ENCODE results near the gene JAKMIP2.
"Not testable (repeated sequence)": the region's sequence is repeated elsewhere in the genome, so short reads cannot be mapped to it uniquely, and the experiment has no call there.

JAKMIP2 gene

GRCh38 chr5:147563466-147564123 lies 218.9 kb downstream of the JAKMIP2 start:
- Mint-ChIP-seq H3K9me3 (no peaks in the 10 kb centered on the region), H3K4me3 (no peak overlapping the region), H3K4me1 (ENCODE audit: low read depth) (no peaks in the 10 kb centered on the region), H3K36me3 (ENCODE audit: low read depth) (no peaks in the 10 kb centered on the region), H3K27me3 (peaks cover 3% of the 10 kb centered on the region), H3K27ac (no peak overlapping the region)
- intact Hi-C loops (cut with micrococcal nuclease) = no loop called here

- Mint-ChIP-seq H3K36me3 (ENCODE audit: low read depth) (no peaks in the 10 kb centered on the region), H3K27ac (no peak overlapping the region), H3K27me3 (peaks cover 5% of the 10 kb centered on the region), H3K4me1 (ENCODE audit: low read depth) (no peaks in the 10 kb centered on the region), H3K9me3 (no peaks in the 10 kb centered on the region), H3K4me3 (no peak overlapping the region)
- intact Hi-C loops (cut with micrococcal nuclease) = no loop called here
Observed at GRCh38 chr5:147561435-147561834, 221.1 kb downstream of the JAKMIP2 start.

- no peaks in the 10 kb centered on the region for H3K4me1 Mint-ChIP-seq (ENCODE audit: low read depth)
- H3K9me3 Mint-ChIP-seq = no peaks in the 10 kb centered on the region
- no peaks in the 10 kb centered on the region for H3K36me3 Mint-ChIP-seq (ENCODE audit: low read depth)
- H3K27me3 Mint-ChIP-seq = peaks cover 5% of the 10 kb centered on the region
- no peak overlapping the region for H3K4me3 Mint-ChIP-seq
- H3K27ac Mint-ChIP-seq = no peak overlapping the region
- intact Hi-C loops (cut with micrococcal nuclease) = no loop called here
Observed at GRCh38 chr5:147560718-147561331, 221.7 kb downstream of the JAKMIP2 start.

GRCh38 chr5:147559749-147560148 lies 222.8 kb downstream of the JAKMIP2 start:
- peaks cover 5% of the 10 kb centered on the region for H3K27me3 Mint-ChIP-seq
- intact Hi-C loops (cut with micrococcal nuclease) = loop anchor here (1.0 kb wide), 1 partner anchor 95 kb away; no protein-coding TSS in a partner anchor
- H3K36me3 Mint-ChIP-seq (ENCODE audit: low read depth) = no peaks in the 10 kb centered on the region
- no peak overlapping the region for H3K4me3 Mint-ChIP-seq
- H3K4me1 Mint-ChIP-seq (ENCODE audit: low read depth) = no peaks in the 10 kb centered on the region
- H3K27ac Mint-ChIP-seq = no peak overlapping the region
- H3K9me3 Mint-ChIP-seq = no peaks in the 10 kb centered on the region

GRCh38 chr5:147558826-147559225 lies 223.7 kb downstream of the JAKMIP2 start:
- Mint-ChIP-seq H3K4me3 (no peak overlapping the region), H3K4me1 (ENCODE audit: low read depth) (no peaks in the 10 kb centered on the region), H3K27ac (no peak overlapping the region), H3K27me3 (peaks cover 5% of the 10 kb centered on the region), H3K9me3 (no peaks in the 10 kb centered on the region), H3K36me3 (ENCODE audit: low read depth) (no peaks in the 10 kb centered on the region)
- intact Hi-C loops (cut with micrococcal nuclease) = loop anchor here (1.0 kb wide), 1 partner anchor 95 kb away; no protein-coding TSS in a partner anchor

- no peak overlapping the region for H3K27ac Mint-ChIP-seq
- H3K36me3 Mint-ChIP-seq (ENCODE audit: low read depth) = no peaks in the 10 kb centered on the region
- peaks cover 5% of the 10 kb centered on the region for H3K27me3 Mint-ChIP-seq
- H3K9me3 Mint-ChIP-seq = no peaks in the 10 kb centered on the region
- intact Hi-C loops (cut with micrococcal nuclease) = no loop called here
- no peaks in the 10 kb centered on the region for H3K4me1 Mint-ChIP-seq (ENCODE audit: low read depth)
- no peak overlapping the region for H3K4me3 Mint-ChIP-seq
Observed at GRCh38 chr5:147557876-147558745, 224.4 kb downstream of the JAKMIP2 start.

- Mint-ChIP-seq H3K4me1 (ENCODE audit: low read depth) (no peaks in the 10 kb centered on the region), H3K4me3 (no peak overlapping the region), H3K36me3 (ENCODE audit: low read depth) (no peaks in the 10 kb centered on the region), H3K27me3 (peaks cover 2% of the 10 kb centered on the region), H3K9me3 (no peaks in the 10 kb centered on the region), H3K27ac (no peak overlapping the region)
- intact Hi-C loops (cut with micrococcal nuclease) = no loop called here
Observed at GRCh38 chr5:147555176-147555575, 227.4 kb downstream of the JAKMIP2 start.

GRCh38 chr5:147554261-147554817 lies 228.2 kb downstream of the JAKMIP2 start:
- no peak overlapping the region for H3K27ac Mint-ChIP-seq
- peaks cover 2% of the 10 kb centered on the region for H3K27me3 Mint-ChIP-seq
- no peaks in the 10 kb centered on the region for H3K36me3 Mint-ChIP-seq (ENCODE audit: low read depth)
- intact Hi-C loops (cut with micrococcal nuclease) = no loop called here
- no peaks in the 10 kb centered on the region for H3K4me1 Mint-ChIP-seq (ENCODE audit: low read depth)
- H3K9me3 Mint-ChIP-seq = peaks cover 7% of the 10 kb centered on the region
- no peak overlapping the region for H3K4me3 Mint-ChIP-seq

- H3K36me3 Mint-ChIP-seq (ENCODE audit: low read depth); H3K27ac Mint-ChIP-seq; H3K4me1 Mint-ChIP-seq (ENCODE audit: low read depth); intact Hi-C loops (cut with micrococcal nuclease); H3K4me3 Mint-ChIP-seq; H3K27me3 Mint-ChIP-seq: not testable (repeated sequence)
- peaks cover 11% of the 10 kb centered on the region for H3K9me3 Mint-ChIP-seq
Observed at GRCh38 chr5:147553817-147554216, 228.7 kb downstream of the JAKMIP2 start.

- Mint-ChIP-seq H3K27me3 (peaks cover 2% of the 10 kb centered on the region), H3K9me3 (peaks cover 11% of the 10 kb centered on the region), H3K4me3 (no peak overlapping the region), H3K4me1 (ENCODE audit: low read depth) (no peaks in the 10 kb centered on the region), H3K36me3 (ENCODE audit: low read depth) (no peaks in the 10 kb centered on the region), H3K27ac (no peak overlapping the region)
- intact Hi-C loops (cut with micrococcal nuclease) = no loop called here
Observed at GRCh38 chr5:147552897-147553296, 229.6 kb downstream of the JAKMIP2 start.

- no peaks in the 10 kb centered on the region for H3K27me3 Mint-ChIP-seq
- no peaks in the 10 kb centered on the region for H3K36me3 Mint-ChIP-seq (ENCODE audit: low read depth)
- H3K4me1 Mint-ChIP-seq (ENCODE audit: low read depth) = no peaks in the 10 kb centered on the region
- H3K27ac Mint-ChIP-seq = no peak overlapping the region
- no peak overlapping the region for H3K4me3 Mint-ChIP-seq
- intact Hi-C loops (cut with micrococcal nuclease) = no loop called here
- H3K9me3 Mint-ChIP-seq = peaks cover 11% of the 10 kb centered on the region
Observed at GRCh38 chr5:147551677-147552076, 230.9 kb downstream of the JAKMIP2 start.

- no peak overlapping the region for H3K4me3 Mint-ChIP-seq
- no peaks in the 10 kb centered on the region for H3K27me3 Mint-ChIP-seq
- H3K27ac Mint-ChIP-seq = no peak overlapping the region
- H3K36me3 Mint-ChIP-seq (ENCODE audit: low read depth) = no peaks in the 10 kb centered on the region
- intact Hi-C loops (cut with micrococcal nuclease) = no loop called here
- H3K9me3 Mint-ChIP-seq = peaks cover 11% of the 10 kb centered on the region
- no peaks in the 10 kb centered on the region for H3K4me1 Mint-ChIP-seq (ENCODE audit: low read depth)
Observed at GRCh38 chr5:147547730-147548129, 234.8 kb downstream of the JAKMIP2 start.

- H3K9me3 Mint-ChIP-seq = peaks cover 6% of the 10 kb centered on the region
- H3K4me3 Mint-ChIP-seq = no peak overlapping the region
- H3K27ac Mint-ChIP-seq = no peak overlapping the region
- intact Hi-C loops (cut with micrococcal nuclease) = no loop called here
- H3K27me3 Mint-ChIP-seq = no peaks in the 10 kb centered on the region
- no peaks in the 10 kb centered on the region for H3K4me1 Mint-ChIP-seq (ENCODE audit: low read depth)
- H3K36me3 Mint-ChIP-seq (ENCODE audit: low read depth) = no peaks in the 10 kb centered on the region
Observed at GRCh38 chr5:147544556-147544955, 238.0 kb downstream of the JAKMIP2 start.

- no peak overlapping the region for H3K4me3 Mint-ChIP-seq
- intact Hi-C loops (cut with micrococcal nuclease) = no loop called here
- no peak overlapping the region for H3K27ac Mint-ChIP-seq
Observed at GRCh38 chr5:147539053-147539452, 243.5 kb downstream of the JAKMIP2 start.

More at GRCh38 chr5:147539053-147539452, 243.5 kb downstream of the JAKMIP2 start:
- Mint-ChIP-seq H3K27me3 (no peaks in the 10 kb centered on the region), H3K4me1 (ENCODE audit: low read depth) (no peaks in the 10 kb centered on the region), H3K9me3 (no peaks in the 10 kb centered on the region), H3K36me3 (ENCODE audit: low read depth) (no peaks in the 10 kb centered on the region)
